Activated CD8-positive, alpha-beta memory T cell treated with anti-CD3 and anti-CD28 coated beads for 24 hours (primary cell): ENCODE data around the gene COQ9.

Experiments used
- DNase-seq: peaks from one replicate; pipeline ENCODE4 v3.0.0-alpha.2; 2020

COQ9 gene

GRCh38 chr16:57473176-57473840, 26.0 kb downstream of the COQ9 start:
- DNase-seq = peak; percentile 53

GRCh38 chr16:57473906-57474305, 26.6 kb downstream of the COQ9 start:
- DNase-seq = no peak

DNA sequence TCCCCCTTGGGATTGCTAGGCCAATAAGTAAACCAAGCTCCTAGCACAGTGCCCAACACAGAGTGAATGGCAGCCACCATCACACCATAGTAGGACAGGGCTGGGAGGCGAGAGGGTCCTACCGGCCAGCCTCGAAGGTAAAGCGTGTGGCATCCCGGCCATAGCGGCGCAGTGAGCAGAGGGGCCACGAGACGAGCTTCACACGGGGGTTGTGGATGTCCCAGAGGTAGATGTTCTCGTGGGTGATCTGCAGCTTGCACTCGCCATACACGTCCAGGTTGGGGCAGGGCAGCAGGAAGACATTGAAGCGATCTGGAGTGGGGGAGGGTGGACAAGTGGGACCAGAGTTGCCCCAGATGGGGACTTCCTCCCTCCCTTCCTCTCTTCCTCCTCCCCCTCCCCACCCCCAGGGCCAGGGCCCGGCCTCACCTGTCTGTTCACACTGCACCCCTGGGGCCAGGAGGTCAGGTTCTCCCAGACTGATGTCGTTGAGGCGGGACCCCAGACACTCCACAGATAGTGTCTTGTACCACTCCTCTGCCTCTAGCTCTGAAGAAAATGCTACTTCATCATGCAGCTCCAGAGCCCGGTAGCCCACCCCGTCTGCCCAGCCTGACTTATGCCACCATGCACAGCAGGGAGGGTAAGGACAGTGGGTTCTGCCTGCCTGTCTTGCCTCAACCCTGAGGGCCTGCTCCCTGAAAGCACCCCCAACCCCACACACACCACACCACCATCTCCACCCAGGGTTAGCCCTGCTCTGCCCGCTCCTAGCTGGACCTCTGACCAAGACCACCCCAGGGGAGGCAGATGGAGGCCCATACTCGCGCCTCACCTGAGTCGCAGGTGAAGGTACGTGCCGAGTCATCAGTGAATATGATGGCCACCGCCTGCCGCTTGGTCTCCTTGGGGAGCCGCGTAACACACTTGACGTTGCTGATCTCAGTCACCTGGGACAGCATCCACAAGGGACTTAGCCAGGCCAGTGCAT, 27.7 kb downstream of the COQ9 start:
- DNase-seq = no peak

DNA sequence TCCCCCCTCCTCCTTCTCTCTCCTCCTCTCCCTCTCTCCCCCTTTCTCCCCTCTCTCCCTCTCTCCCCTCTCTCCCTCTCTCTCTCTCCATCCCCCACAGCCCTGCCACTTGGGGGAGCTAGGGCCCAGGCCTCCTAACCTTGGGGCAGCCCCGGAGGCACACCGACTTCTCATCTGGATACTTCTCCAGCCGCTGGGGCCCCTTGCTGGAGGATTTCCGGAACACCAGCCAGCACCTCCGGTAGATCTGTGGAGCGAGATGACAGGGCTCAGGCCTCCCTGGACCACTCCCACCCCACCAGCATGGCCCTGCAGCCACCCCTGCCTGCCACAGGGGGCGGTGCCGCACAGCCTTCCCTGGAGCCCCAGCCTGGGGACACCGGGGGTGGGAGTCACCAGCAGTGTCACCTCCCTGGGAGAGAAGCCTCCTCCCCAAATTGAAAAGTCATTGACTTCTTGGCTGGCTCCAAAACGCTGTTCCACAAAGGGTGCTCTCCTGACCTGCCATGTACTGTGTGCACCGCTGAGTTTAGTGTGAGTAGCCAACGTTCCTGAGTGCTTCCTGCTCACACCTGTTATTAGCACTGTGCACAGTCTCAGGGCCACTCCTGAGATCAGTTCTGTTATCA, 28.5 kb downstream of the COQ9 start:
- DNase-seq = peak; percentile 90

GRCh38 chr16:57476546-57477410, 29.5 kb downstream of the COQ9 start:
- DNase-seq = no peak

- DNase-seq = no peak
Observed at GRCh38 chr16:57477531-57478202, 30.4 kb downstream of the COQ9 start.

- DNase-seq = no peak
Observed at GRCh38 chr16:57478396-57479204, 31.3 kb downstream of the COQ9 start.

DNA sequence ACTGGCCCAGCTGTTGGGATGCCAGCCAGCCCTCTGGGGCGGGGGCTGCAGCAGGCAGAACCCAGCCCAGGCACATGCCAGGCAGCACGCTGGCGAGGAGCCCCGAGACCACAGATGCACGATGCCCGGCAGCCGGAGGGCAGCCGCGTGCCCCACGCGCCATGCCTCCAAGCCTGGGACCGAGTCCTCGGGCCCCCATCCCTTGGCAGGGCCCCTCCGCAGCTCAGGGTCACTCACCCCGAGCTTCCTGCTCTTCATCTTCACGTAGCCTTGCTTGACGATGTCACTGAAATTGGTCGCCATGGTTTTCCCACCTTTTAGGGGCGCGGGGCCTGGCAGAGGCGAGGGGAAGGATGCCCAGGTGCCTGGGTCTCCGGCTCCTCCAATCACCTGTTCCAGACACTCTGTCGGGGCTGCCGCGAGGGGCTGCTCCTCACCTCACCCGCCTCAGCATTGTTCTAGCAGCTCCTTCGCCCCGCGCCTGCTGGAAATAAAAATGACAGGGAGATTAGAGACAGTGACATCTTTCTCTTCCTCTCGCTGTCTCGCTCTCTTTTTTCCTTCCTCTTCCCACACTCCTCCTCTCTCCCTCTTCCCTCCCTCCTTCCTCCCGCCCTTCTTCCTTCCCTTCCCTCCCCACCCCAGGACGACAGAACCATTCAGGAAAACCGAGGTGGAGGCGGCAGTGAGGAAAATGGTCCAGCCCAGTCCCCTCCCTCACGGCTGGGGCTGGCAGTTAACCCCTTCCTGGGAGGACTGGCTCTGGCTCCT, 32.1 kb downstream of the COQ9 start:
- no peak for DNase-seq

GRCh38 chr16:57479976-57480753, 32.9 kb downstream of the COQ9 start:
- no peak for DNase-seq

- no peak for DNase-seq
Observed at GRCh38 chr16:57480754-57481230, 33.5 kb downstream of the COQ9 start.

DNA sequence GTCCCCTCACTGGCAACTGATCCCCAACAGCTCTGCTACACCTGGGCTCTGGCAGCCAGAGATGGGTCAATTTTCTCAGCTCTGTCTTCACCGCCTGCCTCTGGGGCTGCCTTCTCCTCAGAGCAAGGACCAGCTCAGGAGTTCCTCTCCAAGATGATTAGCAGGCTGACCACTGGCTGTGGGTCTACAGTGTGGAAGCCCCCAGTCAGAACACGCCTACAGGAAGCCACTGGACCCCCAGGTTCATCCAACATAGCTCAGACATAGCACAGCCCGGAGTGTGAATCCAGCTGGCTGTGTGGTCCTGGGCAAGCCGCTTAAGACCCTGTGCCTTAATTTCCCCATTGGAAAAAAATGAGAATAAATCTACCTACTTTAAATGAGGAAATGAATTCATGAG, 34.1 kb downstream of the COQ9 start:
- DNase-seq = no peak

GRCh38 chr16:57482845-57483545, 35.7 kb downstream of the COQ9 start:
- no peak for DNase-seq

GRCh38 chr16:57483725-57484514, 36.6 kb downstream of the COQ9 start:
- no peak for DNase-seq

DNA sequence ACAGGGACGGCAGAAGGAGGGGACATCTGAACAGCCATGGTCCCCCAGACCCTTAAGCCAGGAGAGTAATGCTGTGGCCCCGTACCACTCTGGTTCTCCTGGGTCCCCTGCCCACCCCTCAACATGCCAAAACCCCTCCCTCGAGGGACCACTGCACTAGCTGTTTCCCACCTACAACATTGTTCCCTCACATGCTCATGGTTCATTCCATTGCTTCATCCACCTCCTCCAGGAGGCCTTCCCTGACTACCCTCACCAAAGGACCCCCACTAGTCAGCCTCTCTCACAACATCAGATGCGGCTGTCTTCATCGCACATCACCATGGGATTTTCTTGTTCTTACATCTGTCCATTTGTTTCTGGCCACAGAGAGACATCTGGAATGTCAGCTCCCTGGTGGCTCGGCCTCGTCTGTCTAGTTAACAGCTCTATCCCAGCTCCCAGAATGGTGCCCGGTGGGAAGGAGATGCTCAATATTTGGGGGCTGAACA, 37.3 kb downstream of the COQ9 start:
- DNase-seq = no peak

- no peak for DNase-seq
Observed at GRCh38 chr16:57485091-57485915, 38.0 kb downstream of the COQ9 start.
